ENCODE measurements around the gene KLHL1. TPM values are rescaled to one million over a fixed set of nuclear protein-coding genes. Genes with fewer than 3 reads are reported as not detected.

KLHL1 gene
- total and polyA plus RNA-seq, 4 donors: not detected

GRCh38 chr13:69809152-69809551, 299.1 kb downstream of the KLHL1 start:
- Histone ChIP-seq H3K9me3 (ENCODE audit: control insufficient read depth in 4 of 4, low read length in 3 of 4) (peaks cover 0 to 3% (median 0%) of the 10 kb centered on the region in 4 donors), H3K9ac (ENCODE audit: low read depth in 1 of 2, low read length in 2 of 2) (no peak overlapping the region), H3K4me3 (ENCODE audit: low read depth in 1 of 3, low read length in 3 of 3) (no peak overlapping the region), H3K27me3 (ENCODE audit: control insufficient read depth in 4 of 4, insufficient read depth in 4 of 4, low read length in 3 of 4) (no peaks in the 10 kb centered on the region), H3K27ac (ENCODE audit: low read depth in 1 of 2, low read length in 2 of 2) (no peak overlapping the region), H3K4me1 (ENCODE audit: control insufficient read depth in 4 of 4, insufficient read depth in 4 of 4, low read length in 3 of 4) (no peaks in the 10 kb centered on the region), H3K36me3 (ENCODE audit: control insufficient read depth in 4 of 4, insufficient read depth in 3 of 4, low read depth in 1 of 4, low read length in 3 of 4) (no peaks in the 10 kb centered on the region)
- no peak for DNase-seq (ENCODE audit: low spot score)
- 88% methylated on average over 3 of the region's 3 CpGs for WGBS
- TF ChIP-seq JUND (IDR thresholded peaks at IDR 0.05) (no peak), EGR1 (IDR thresholded peaks at IDR 0.05; ENCODE audit: low read depth in 2 of 2) (no peak), FOXA1 (IDR thresholded peaks at IDR 0.05) (no peak), CTCF (IDR thresholded peaks at IDR 0.05; ENCODE audit: low read depth, low read length, missing input control) (no peak), HNF4A (conservative IDR thresholded peaks at IDR 0.05) (no peak), FOXA2 (IDR thresholded peaks at IDR 0.05) (no peak), RAD21 (IDR thresholded peaks at IDR 0.05) (no peak), HNF4G (IDR thresholded peaks at IDR 0.05) (no peak), GABPA (IDR thresholded peaks at IDR 0.05 in 1 of 2, conservative IDR thresholded peaks at IDR 0.05 in 1 of 2) (no peak), TAF1 (conservative IDR thresholded peaks at IDR 0.05) (no peak), YY1 (IDR thresholded peaks at IDR 0.05) (no peak), MAX (IDR thresholded peaks at IDR 0.05) (no peak), NR2F2 (IDR thresholded peaks at IDR 0.05) (no peak)
- TF ChIP-seq, protein P1, sequence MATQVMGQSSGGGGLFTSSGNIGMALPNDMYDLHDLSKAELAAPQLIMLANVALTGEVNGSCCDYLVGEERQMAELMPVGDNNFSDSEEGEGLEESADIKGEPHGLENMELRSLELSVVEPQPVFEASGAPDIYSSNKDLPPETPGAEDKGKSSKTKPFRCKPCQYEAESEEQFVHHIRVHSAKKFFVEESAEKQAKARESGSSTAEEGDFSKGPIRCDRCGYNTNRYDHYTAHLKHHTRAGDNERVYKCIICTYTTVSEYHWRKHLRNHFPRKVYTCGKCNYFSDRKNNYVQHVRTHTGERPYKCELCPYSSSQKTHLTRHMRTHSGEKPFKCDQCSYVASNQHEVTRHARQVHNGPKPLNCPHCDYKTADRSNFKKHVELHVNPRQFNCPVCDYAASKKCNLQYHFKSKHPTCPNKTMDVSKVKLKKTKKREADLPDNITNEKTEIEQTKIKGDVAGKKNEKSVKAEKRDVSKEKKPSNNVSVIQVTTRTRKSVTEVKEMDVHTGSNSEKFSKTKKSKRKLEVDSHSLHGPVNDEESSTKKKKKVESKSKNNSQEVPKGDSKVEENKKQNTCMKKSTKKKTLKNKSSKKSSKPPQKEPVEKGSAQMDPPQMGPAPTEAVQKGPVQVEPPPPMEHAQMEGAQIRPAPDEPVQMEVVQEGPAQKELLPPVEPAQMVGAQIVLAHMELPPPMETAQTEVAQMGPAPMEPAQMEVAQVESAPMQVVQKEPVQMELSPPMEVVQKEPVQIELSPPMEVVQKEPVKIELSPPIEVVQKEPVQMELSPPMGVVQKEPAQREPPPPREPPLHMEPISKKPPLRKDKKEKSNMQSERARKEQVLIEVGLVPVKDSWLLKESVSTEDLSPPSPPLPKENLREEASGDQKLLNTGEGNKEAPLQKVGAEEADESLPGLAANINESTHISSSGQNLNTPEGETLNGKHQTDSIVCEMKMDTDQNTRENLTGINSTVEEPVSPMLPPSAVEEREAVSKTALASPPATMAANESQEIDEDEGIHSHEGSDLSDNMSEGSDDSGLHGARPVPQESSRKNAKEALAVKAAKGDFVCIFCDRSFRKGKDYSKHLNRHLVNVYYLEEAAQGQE (IDR thresholded peaks at IDR 0.05): no peak
- TF ChIP-seq, protein P2, sequence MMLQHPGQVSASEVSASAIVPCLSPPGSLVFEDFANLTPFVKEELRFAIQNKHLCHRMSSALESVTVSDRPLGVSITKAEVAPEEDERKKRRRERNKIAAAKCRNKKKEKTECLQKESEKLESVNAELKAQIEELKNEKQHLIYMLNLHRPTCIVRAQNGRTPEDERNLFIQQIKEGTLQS (IDR thresholded peaks at IDR 0.05): no peak

DNA sequence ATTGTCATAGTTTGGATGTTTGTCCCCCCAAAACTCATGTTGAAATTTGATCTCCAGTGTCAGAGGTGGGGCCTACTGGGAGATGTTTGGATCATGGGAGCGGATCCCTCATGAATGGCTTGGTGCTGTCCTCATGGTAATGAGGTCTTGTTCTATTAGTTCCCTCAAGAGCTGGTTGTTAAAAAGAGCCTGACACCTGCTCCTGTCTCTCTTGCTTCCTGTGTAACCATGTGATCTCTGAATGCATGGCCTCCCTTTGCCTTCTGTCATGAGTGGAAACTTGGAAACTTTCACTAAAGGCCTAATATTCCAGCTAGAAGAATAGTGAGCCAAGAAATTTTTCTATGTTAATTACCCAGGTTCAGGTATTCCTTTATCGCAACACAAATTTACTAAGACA, 312.0 kb downstream of the KLHL1 start:
- Histone ChIP-seq H3K4me1 (ENCODE audit: control insufficient read depth in 4 of 4, insufficient read depth in 4 of 4, low read length in 3 of 4) (no peaks in the 10 kb centered on the region), H3K27me3 (ENCODE audit: control insufficient read depth in 4 of 4, insufficient read depth in 4 of 4, low read length in 3 of 4) (no peaks in the 10 kb centered on the region), H3K9ac (ENCODE audit: low read depth in 1 of 2, low read length in 2 of 2) (no peak overlapping the region), H3K36me3 (ENCODE audit: control insufficient read depth in 4 of 4, insufficient read depth in 3 of 4, low read depth in 1 of 4, low read length in 3 of 4) (no peaks in the 10 kb centered on the region), H3K9me3 (ENCODE audit: control insufficient read depth in 4 of 4, low read length in 3 of 4) (no peaks in the 10 kb centered on the region), H3K4me3 (ENCODE audit: low read depth in 1 of 3, low read length in 3 of 3) (no peak overlapping the region), H3K27ac (ENCODE audit: low read depth in 1 of 2, low read length in 2 of 2) (no peak overlapping the region)
- no peak for TF ChIP-seq RXRA (IDR thresholded peaks at IDR 0.05)
- no peak for TF ChIP-seq RAD21 (IDR thresholded peaks at IDR 0.05)
- TF ChIP-seq JUND (IDR thresholded peaks at IDR 0.05): no peak
- TF ChIP-seq SP1 (IDR thresholded peaks at IDR 0.05): no peak
- TF ChIP-seq HNF4A (conservative IDR thresholded peaks at IDR 0.05): no peak
- DNase-seq (ENCODE audit: low spot score): no peak
- WGBS: 94% methylated on average over 2 of the region's 2 CpGs

All from liver (tissue), 9 donors.